ENCODE measurements around the gene SURF2.

SURF2 gene

DNA sequence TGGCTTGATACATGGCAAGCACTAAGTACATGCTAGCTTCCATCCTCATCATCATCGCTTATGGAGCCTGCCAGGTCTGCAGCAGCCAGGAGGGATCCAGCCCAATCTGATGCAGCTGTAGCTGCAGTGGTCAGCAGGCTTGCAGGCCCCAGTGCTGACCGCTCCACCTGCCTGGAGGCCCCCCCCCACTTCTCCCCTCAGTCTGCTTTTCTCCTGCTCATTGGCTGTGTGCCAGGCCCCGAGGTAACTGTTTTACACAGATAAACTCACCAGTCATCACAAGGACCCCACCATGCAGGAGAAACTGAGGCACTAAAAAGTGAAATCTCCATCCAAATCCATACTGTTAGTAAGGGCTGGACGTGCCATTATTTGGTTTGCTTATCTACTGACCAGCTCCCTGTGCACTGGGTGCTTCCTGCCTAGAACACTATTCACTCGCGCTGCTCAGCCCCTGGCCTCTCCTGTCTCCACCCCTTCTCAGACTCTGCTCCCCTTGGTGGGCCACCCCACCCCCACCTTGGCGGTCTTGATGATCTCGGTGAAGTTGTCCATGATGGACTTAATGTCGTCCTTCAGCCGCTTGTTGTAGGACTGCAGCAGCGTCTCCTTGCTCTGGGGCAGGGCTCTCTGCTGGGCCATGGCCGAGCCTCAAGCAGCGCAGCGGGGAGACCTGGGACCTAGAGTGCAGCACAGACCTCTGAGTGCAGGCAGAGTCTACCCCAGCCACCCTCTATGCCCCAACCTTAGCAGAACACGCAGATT is 10.1 kb upstream of the SURF2 start:
- H3K4me1 ChIP-seq (ENCODE audit: control insufficient read depth in 2 of 2, insufficient read depth in 2 of 2, low read length in 2 of 2), result peaks cover 18 to 26% of the 10 kb centered on the region in 2 donors
- peak overlapping the region in 1 of 2 donors; percentile 88 for H3K27ac ChIP-seq (ENCODE audit: low read depth in 2 of 2, low read length in 2 of 2)
- peak overlapping the region; percentile 68 to 84 for H3K9ac ChIP-seq (ENCODE audit: low read depth in 1 of 2, low read length in 2 of 2)
- H3K27me3 ChIP-seq (ENCODE audit: control insufficient read depth in 2 of 2, insufficient read depth in 2 of 2, low read length in 2 of 2), result no peaks in the 10 kb centered on the region
- H3K9me3 ChIP-seq (ENCODE audit: control insufficient read depth in 2 of 2, low read length in 2 of 2), result no peaks in the 10 kb centered on the region
- peaks cover 48 to 61% of the 10 kb centered on the region in 2 donors for H3K36me3 ChIP-seq (ENCODE audit: control insufficient read depth in 2 of 2, insufficient read depth in 2 of 2, low read length in 2 of 2)
- peak overlapping the region; percentile 89 to 95 for H3K4me3 ChIP-seq (ENCODE audit: low read length in 2 of 2)

DNA sequence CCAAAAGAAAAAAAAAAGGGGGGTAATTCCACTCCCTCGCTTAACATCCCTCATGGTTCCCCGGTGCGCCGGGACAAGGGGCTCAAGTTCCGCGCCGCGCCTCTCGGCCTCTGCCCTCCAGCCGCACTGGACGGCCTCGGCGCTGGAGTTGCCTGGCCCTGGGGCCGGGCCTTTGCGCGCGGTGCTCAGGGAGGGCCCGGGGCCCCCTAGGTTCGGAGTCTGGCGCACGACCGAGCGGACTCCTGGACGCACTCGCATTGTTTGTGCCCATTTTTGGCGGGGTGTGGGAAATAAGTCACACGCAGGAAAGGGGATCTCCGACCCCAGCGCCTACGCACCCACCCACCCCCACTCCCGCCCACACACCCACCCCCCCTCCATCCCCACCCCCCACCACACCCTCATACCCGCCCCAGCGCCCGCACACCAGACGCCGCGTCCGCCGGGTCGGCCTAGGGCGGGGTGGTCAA is 8.8 kb upstream of the SURF2 start:
- no peaks in the 10 kb centered on the region for H3K27me3 ChIP-seq (ENCODE audit: control insufficient read depth in 2 of 2, insufficient read depth in 2 of 2, low read length in 2 of 2)
- peak overlapping the region; percentile 86 to 88 for H3K27ac ChIP-seq (ENCODE audit: low read depth in 2 of 2, low read length in 2 of 2)
- peaks cover 60 to 67% of the 10 kb centered on the region in 2 donors for H3K36me3 ChIP-seq (ENCODE audit: control insufficient read depth in 2 of 2, insufficient read depth in 2 of 2, low read length in 2 of 2)
- H3K4me3 ChIP-seq (ENCODE audit: low read length in 2 of 2), result peak overlapping the region; percentile 89 to 95
- peak overlapping the region; percentile 84 to 98 for H3K9ac ChIP-seq (ENCODE audit: low read depth in 1 of 2, low read length in 2 of 2)
- peaks cover 18 to 20% of the 10 kb centered on the region in 2 donors for H3K4me1 ChIP-seq (ENCODE audit: control insufficient read depth in 2 of 2, insufficient read depth in 2 of 2, low read length in 2 of 2)
- no peaks in the 10 kb centered on the region for H3K9me3 ChIP-seq (ENCODE audit: control insufficient read depth in 2 of 2, low read length in 2 of 2)

DNA sequence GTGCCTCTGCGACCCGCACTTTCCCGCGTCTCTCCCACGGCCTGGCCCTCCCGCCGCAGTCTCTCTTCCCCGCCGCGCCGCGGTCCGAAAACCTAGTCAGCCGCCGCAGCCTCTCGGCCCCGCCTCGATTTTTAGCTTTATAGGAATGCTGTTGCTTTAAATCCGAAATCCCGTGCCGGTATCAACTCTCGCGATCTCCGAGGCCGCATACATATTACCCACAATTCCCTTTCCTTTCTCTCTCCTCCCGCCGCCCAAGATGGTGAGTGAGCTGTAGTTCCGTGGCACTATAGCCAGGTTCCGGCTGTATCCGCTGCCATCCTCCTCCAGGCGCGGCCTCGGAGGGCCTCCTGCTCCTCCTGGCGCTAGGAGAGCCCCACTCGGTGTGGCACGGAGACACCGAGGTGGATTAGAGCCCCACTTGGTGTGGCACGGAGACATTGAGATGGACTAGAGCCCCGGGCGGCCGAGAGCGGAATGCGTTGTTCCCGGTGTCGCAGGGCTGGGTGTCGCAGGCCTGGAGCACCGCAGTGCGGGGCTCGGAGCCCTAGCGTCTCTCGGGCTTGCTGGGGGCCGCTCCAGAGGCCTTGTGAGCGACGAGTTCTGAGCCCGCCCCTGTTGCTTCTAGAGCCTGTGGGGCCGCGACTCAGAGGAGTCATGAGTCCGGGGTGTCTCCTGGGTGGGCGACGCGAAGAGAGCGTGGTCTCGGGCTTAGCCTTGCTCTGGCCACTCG is 8.2 kb upstream of the SURF2 start, which contains the start of the genes MED22 and RPL7A:
Gene MED22, minus strand, starts transcription at position 147 of the 733 bp plus-strand sequence. CDS start 1,469 bp downstream, outside the sequence.
Gene RPL7A, plus strand, starts transcription at position 234 of the 733 bp plus-strand sequence. Its CDS starts 26 bp downstream, at position 260.
- Histone ChIP-seq H3K27me3 (ENCODE audit: control insufficient read depth in 2 of 2, insufficient read depth in 2 of 2, low read length in 2 of 2) (no peaks in the 10 kb centered on the region), H3K4me1 (ENCODE audit: control insufficient read depth in 2 of 2, insufficient read depth in 2 of 2, low read length in 2 of 2) (peaks cover 18 to 20% of the 10 kb centered on the region in 2 donors), H3K4me3 (ENCODE audit: low read length in 2 of 2) (peak within 1 kb of the TSS; percentile 89 to 95), H3K9ac (ENCODE audit: low read depth in 1 of 2, low read length in 2 of 2) (peak within 1 kb of the TSS; percentile 84 to 98), H3K27ac (ENCODE audit: low read depth in 2 of 2, low read length in 2 of 2) (peak within 1 kb of the TSS; percentile 86 to 88), H3K36me3 (ENCODE audit: control insufficient read depth in 2 of 2, insufficient read depth in 2 of 2, low read length in 2 of 2) (peaks cover 61 to 67% of the 10 kb centered on the region in 2 donors), H3K9me3 (ENCODE audit: control insufficient read depth in 2 of 2, low read length in 2 of 2) (no peaks in the 10 kb centered on the region)

DNA sequence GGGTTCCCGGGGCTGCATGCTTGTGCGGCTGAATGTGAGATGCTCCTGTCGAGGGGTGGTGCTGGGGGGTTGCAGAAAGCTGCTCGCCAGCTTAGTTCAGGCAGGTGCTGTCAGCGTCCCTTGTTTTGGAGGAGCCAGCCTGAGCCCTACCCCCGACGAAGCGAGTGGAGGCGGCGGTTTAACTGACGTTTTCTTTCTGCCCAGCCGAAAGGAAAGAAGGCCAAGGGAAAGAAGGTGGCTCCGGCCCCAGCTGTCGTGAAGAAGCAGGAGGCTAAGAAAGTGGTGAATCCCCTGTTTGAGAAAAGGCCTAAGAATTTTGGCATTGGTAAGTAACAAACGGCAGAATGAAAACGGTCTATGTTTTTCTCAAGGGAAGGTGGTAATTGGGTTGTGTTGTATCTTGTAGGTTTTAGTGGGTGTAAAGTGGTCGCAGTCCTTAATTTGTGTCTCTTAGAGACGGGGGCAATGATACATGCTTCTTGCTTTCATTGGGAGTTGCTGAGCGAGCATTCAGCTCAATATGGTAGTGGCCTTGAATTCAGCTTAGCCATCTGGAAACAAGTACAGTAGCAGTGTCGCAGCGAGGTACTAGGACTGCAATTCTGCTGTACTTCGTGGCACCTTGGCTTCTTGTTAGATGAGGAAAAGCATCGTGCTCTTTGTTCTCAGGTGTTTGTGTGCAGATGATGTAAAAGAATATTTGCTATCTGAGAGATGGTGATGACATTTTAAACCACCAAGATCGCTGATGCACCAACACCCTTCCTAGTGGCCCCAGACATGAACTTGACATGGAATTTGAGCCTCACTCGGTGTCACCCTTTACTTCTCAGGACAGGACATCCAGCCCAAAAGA is 7.4 kb upstream of the SURF2 start:
- H3K9ac ChIP-seq (ENCODE audit: low read depth in 1 of 2, low read length in 2 of 2), result peak overlapping the region; percentile 84 to 98
- peak overlapping the region; percentile 89 to 95 for H3K4me3 ChIP-seq (ENCODE audit: low read length in 2 of 2)
- H3K9me3 ChIP-seq (ENCODE audit: control insufficient read depth in 2 of 2, low read length in 2 of 2), result no peaks in the 10 kb centered on the region
- peaks cover 18 to 20% of the 10 kb centered on the region in 2 donors for H3K4me1 ChIP-seq (ENCODE audit: control insufficient read depth in 2 of 2, insufficient read depth in 2 of 2, low read length in 2 of 2)
- peak overlapping the region; percentile 86 to 88 for H3K27ac ChIP-seq (ENCODE audit: low read depth in 2 of 2, low read length in 2 of 2)
- H3K36me3 ChIP-seq (ENCODE audit: control insufficient read depth in 2 of 2, insufficient read depth in 2 of 2, low read length in 2 of 2), result peaks cover 60 to 66% of the 10 kb centered on the region in 2 donors
- H3K27me3 ChIP-seq (ENCODE audit: control insufficient read depth in 2 of 2, insufficient read depth in 2 of 2, low read length in 2 of 2), result no peaks in the 10 kb centered on the region

DNA sequence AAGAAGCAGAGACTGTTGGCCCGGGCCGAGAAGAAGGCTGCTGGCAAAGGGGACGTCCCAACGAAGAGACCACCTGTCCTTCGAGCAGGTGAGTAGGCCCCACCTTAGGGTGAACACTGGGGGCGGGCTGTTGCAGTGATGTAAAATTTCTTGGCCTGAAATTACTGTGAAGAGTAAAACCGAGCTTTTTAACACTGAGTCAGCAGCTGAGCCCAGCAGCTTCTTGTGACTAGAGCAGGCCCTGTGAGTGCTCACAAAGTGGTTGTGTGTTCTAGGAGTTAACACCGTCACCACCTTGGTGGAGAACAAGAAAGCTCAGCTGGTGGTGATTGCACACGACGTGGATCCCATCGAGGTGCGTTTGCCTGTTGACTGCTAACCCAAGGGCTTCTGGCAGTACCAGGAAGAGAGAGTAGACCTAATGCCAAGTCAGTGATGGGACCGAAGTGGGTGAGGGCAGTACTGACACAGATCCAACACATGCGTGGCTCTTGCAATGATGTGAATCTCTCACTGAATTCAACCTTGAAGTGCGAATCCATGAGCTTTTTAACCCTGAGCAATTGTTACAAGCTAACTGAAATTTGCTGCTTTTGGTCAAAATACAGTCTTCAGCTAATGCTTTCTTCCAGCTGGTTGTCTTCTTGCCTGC is 6.3 kb upstream of the SURF2 start:
- no peak overlapping the region for H3K4me3 ChIP-seq (ENCODE audit: low read length in 2 of 2)
- peaks cover 20% of the 10 kb centered on the region in 2 donors for H3K4me1 ChIP-seq (ENCODE audit: control insufficient read depth in 2 of 2, insufficient read depth in 2 of 2, low read length in 2 of 2)
- peaks cover 49 to 59% of the 10 kb centered on the region in 2 donors for H3K36me3 ChIP-seq (ENCODE audit: control insufficient read depth in 2 of 2, insufficient read depth in 2 of 2, low read length in 2 of 2)
- no peak overlapping the region for H3K9ac ChIP-seq (ENCODE audit: low read depth in 1 of 2, low read length in 2 of 2)
- no peaks in the 10 kb centered on the region for H3K9me3 ChIP-seq (ENCODE audit: control insufficient read depth in 2 of 2, low read length in 2 of 2)
- no peaks in the 10 kb centered on the region for H3K27me3 ChIP-seq (ENCODE audit: control insufficient read depth in 2 of 2, insufficient read depth in 2 of 2, low read length in 2 of 2)
- H3K27ac ChIP-seq (ENCODE audit: low read depth in 2 of 2, low read length in 2 of 2), result no peak overlapping the region

DNA sequence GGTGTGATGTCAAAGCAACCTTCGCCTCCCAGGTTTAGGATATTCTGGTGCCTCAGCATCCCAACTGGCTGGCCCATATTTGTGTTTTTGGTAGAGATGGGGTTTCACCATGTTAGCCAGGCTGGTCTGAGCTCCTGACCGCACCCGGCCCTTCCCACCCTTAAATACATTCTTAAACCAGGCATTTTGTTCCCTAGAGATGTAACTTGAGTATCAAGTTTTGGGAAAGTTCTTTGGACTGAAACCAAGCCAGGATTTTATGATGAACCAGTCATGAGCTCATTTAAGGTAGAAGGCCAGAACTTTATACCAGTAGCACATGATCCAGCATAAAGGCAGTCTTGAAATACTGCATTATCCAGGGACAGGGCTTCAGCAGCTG is 4.8 kb upstream of the SURF2 start:
- H3K9me3 ChIP-seq (ENCODE audit: control insufficient read depth in 2 of 2, low read length in 2 of 2), result no peaks in the 10 kb centered on the region

DNA sequence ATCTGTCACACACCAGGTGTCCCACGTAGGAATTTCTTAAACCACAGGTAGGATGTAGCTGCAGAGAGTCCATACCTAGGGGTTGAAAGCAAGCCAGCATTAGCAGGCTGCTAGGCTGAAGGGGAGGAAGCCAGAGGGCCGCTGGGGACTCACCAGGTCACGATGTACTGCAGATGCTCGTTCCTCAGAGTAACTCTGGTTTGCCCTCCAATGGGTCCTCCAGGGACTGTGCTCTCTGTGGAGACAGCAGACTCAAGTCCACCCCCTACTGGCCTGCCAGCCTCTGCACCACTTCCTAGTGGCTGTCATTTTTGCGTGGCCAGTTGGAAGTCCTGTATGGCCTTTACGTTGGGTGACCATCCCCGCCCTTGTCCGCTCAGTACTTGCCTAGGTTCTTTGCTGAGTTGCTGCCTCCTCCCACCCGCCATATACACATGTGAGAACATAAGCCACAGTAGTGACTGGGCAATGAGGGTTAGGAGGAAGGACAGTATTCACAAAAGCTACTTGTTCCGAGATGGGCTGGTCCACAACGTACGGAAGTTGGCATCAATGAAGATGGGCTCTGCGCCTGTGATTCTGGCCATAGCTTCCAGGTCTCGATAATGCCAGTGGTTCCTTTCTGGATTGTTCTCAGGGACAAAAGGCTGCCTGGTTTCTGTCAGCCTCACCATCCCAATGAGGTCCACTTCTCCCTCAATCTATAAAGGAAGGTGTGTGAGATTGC is 4.3 kb upstream of the SURF2 start:
- Histone ChIP-seq H3K9me3 (ENCODE audit: control insufficient read depth in 2 of 2, low read length in 2 of 2) (no peaks in the 10 kb centered on the region), H3K27me3 (ENCODE audit: control insufficient read depth in 2 of 2, insufficient read depth in 2 of 2, low read length in 2 of 2) (no peaks in the 10 kb centered on the region), H3K4me3 (ENCODE audit: low read length in 2 of 2) (no peak overlapping the region), H3K36me3 (ENCODE audit: control insufficient read depth in 2 of 2, insufficient read depth in 2 of 2, low read length in 2 of 2) (peaks cover 45 to 49% of the 10 kb centered on the region in 2 donors), H3K27ac (ENCODE audit: low read depth in 2 of 2, low read length in 2 of 2) (no peak overlapping the region), H3K4me1 (ENCODE audit: control insufficient read depth in 2 of 2, insufficient read depth in 2 of 2, low read length in 2 of 2) (peaks cover 22 to 24% of the 10 kb centered on the region in 2 donors), H3K9ac (ENCODE audit: low read depth in 1 of 2, low read length in 2 of 2) (no peak overlapping the region)

More for the DNA sequence above, 4.8 kb upstream of the SURF2 start:
- Histone ChIP-seq H3K36me3 (ENCODE audit: control insufficient read depth in 2 of 2, insufficient read depth in 2 of 2, low read length in 2 of 2) (peaks cover 45 to 49% of the 10 kb centered on the region in 2 donors), H3K27ac (ENCODE audit: low read depth in 2 of 2, low read length in 2 of 2) (no peak overlapping the region), H3K27me3 (ENCODE audit: control insufficient read depth in 2 of 2, insufficient read depth in 2 of 2, low read length in 2 of 2) (no peaks in the 10 kb centered on the region), H3K4me1 (ENCODE audit: control insufficient read depth in 2 of 2, insufficient read depth in 2 of 2, low read length in 2 of 2) (peaks cover 23 to 26% of the 10 kb centered on the region in 2 donors), H3K9ac (ENCODE audit: low read depth in 1 of 2, low read length in 2 of 2) (no peak overlapping the region), H3K4me3 (ENCODE audit: low read length in 2 of 2) (no peak overlapping the region)

DNA sequence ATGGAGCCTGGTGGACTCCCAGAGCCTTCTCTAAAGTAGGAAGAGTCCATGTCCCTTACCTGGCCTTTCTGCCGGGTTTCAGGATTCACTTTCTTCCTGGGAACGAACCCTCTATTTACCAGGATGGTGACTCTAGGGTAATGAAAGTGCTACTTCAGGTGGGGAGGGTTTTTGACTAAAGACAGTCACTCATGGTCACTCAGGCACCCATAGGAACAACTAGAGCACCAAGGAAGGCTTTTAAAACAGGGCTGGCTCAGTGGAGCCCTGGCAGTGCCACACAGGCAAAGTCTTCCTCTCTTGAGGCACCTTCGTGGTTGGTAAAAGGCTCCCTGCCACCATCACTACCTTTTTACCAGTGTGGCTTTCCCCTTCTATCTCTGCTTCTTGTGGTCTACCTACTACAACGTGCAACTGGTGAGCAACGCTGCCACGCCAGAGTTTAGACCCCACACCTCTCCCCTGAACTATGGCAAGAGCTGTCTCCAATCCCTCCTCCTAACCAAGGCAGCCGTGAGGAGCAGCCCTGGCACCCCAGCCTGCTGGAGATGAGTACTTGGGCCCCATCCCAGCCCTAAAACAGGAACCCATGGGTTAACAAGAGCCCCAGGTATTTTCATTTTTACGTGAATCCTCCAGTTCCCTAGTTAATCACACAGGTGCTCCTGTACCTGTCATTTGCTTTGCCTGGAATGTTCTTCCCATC is 3.6 kb upstream of the SURF2 start:
- H3K4me3 ChIP-seq (ENCODE audit: low read length in 2 of 2), result no peak overlapping the region
- no peaks in the 10 kb centered on the region for H3K27me3 ChIP-seq (ENCODE audit: control insufficient read depth in 2 of 2, insufficient read depth in 2 of 2, low read length in 2 of 2)
- peaks cover 45 to 52% of the 10 kb centered on the region in 2 donors for H3K36me3 ChIP-seq (ENCODE audit: control insufficient read depth in 2 of 2, insufficient read depth in 2 of 2, low read length in 2 of 2)
- no peak overlapping the region for H3K9ac ChIP-seq (ENCODE audit: low read depth in 1 of 2, low read length in 2 of 2)
- no peaks in the 10 kb centered on the region for H3K9me3 ChIP-seq (ENCODE audit: control insufficient read depth in 2 of 2, low read length in 2 of 2)
- H3K27ac ChIP-seq (ENCODE audit: low read depth in 2 of 2, low read length in 2 of 2), result no peak overlapping the region
- peaks cover 29 to 31% of the 10 kb centered on the region in 2 donors for H3K4me1 ChIP-seq (ENCODE audit: control insufficient read depth in 2 of 2, insufficient read depth in 2 of 2, low read length in 2 of 2)

Data from mucosa of rectum (tissue), 2 donors.